ENCODE measurements around the gene EML4.

DNA sequence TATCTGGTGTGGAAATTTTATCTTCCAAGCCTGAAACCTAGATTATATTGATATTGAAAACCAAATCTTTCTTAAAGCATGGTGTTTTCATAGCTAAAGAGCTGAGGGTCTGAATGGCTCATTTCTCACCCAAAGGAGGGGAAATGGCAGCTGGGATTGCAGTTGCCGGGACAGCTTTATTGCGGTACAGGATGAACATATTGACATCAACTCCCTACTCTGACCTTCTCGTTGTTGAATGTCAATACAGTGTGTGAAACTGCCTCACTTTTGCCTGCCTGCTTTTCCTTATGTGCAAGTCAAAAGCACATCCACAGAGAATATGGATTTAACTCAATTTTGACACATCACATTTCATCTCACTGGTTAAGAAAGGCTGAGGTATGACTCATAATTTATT is 195.5 kb downstream of the EML4 start:
- TF ChIP-seq, protein P1, sequence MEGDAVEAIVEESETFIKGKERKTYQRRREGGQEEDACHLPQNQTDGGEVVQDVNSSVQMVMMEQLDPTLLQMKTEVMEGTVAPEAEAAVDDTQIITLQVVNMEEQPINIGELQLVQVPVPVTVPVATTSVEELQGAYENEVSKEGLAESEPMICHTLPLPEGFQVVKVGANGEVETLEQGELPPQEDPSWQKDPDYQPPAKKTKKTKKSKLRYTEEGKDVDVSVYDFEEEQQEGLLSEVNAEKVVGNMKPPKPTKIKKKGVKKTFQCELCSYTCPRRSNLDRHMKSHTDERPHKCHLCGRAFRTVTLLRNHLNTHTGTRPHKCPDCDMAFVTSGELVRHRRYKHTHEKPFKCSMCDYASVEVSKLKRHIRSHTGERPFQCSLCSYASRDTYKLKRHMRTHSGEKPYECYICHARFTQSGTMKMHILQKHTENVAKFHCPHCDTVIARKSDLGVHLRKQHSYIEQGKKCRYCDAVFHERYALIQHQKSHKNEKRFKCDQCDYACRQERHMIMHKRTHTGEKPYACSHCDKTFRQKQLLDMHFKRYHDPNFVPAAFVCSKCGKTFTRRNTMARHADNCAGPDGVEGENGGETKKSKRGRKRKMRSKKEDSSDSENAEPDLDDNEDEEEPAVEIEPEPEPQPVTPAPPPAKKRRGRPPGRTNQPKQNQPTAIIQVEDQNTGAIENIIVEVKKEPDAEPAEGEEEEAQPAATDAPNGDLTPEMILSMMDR (IDR thresholded peaks at IDR 0.05 in 4 of 5, conservative IDR thresholded peaks at IDR 0.05 in 1 of 5) = no peak
- TF ChIP-seq POLR2A (IDR thresholded peaks at IDR 0.05) = no peak

Measured in gastrocnemius medialis (tissue), 4 donors.